Measurements from ENCODE around the gene NTNG1.

NTNG1 gene

GRCh38 chr1:107389410-107390396, 248.9 kb downstream of the NTNG1 start:
- in situ Hi-C loops (cut with MboI; ENCODE audit: low sequenced_read_pairs), result no loop called here

- in situ Hi-C loops (cut with MboI; ENCODE audit: low sequenced_read_pairs), result no loop called here
These were observed 253.5 kb downstream of the NTNG1 start for GRCh38 chr1:107394301-107394700.

GRCh38 chr1:107401704-107402103, 260.9 kb downstream of the NTNG1 start:
- in situ Hi-C loops (cut with MboI; ENCODE audit: low sequenced_read_pairs), result no loop called here

GRCh38 chr1:107404756-107405155, 263.9 kb downstream of the NTNG1 start:
- in situ Hi-C loops (cut with MboI; ENCODE audit: low sequenced_read_pairs), result no loop called here

GRCh38 chr1:107405236-107405635, 264.4 kb downstream of the NTNG1 start:
- in situ Hi-C loops (cut with MboI; ENCODE audit: low sequenced_read_pairs), result no loop called here

GRCh38 chr1:107407011-107407410, 266.2 kb downstream of the NTNG1 start:
- in situ Hi-C loops (cut with MboI; ENCODE audit: low sequenced_read_pairs), result no loop called here

- in situ Hi-C loops (cut with MboI; ENCODE audit: low sequenced_read_pairs), result no loop called here
These were observed 272.7 kb downstream of the NTNG1 start for GRCh38 chr1:107413546-107413945.

- in situ Hi-C loops (cut with MboI; ENCODE audit: low sequenced_read_pairs), result no loop called here
These were observed 273.1 kb downstream of the NTNG1 start for GRCh38 chr1:107413951-107414350.

GRCh38 chr1:107414550-107414949, 273.7 kb downstream of the NTNG1 start:
- in situ Hi-C loops (cut with MboI; ENCODE audit: low sequenced_read_pairs), result no loop called here

- in situ Hi-C loops (cut with MboI; ENCODE audit: low sequenced_read_pairs), result no loop called here
These were observed 274.4 kb downstream of the NTNG1 start for GRCh38 chr1:107415241-107415640.

GRCh38 chr1:107419003-107419402, 278.2 kb downstream of the NTNG1 start:
- in situ Hi-C loops (cut with MboI; ENCODE audit: low sequenced_read_pairs), result no loop called here

GRCh38 chr1:107422901-107423300, 282.1 kb downstream of the NTNG1 start:
- in situ Hi-C loops (cut with MboI; ENCODE audit: low sequenced_read_pairs), result no loop called here

- in situ Hi-C loops (cut with MboI; ENCODE audit: low sequenced_read_pairs), result loop anchor here (25.0 kb wide), 1 partner anchor 307 kb away; no protein-coding TSS in a partner anchor
These were observed 289.8 kb downstream of the NTNG1 start for GRCh38 chr1:107430540-107431228.

- in situ Hi-C loops (cut with MboI; ENCODE audit: low sequenced_read_pairs), result loop anchor here (25.0 kb wide), 1 partner anchor 305 kb away; no protein-coding TSS in a partner anchor
These were observed 291.3 kb downstream of the NTNG1 start for GRCh38 chr1:107432108-107432507.

GRCh38 chr1:107433068-107433467, 292.2 kb downstream of the NTNG1 start:
- in situ Hi-C loops (cut with MboI; ENCODE audit: low sequenced_read_pairs), result loop anchor here (25.0 kb wide), 1 partner anchor 304 kb away; no protein-coding TSS in a partner anchor

GRCh38 chr1:107433635-107434360, 293.0 kb downstream of the NTNG1 start:
- in situ Hi-C loops (cut with MboI; ENCODE audit: low sequenced_read_pairs), result loop anchor here (25.0 kb wide), 1 partner anchor 304 kb away; no protein-coding TSS in a partner anchor

- in situ Hi-C loops (cut with MboI; ENCODE audit: low sequenced_read_pairs), result loop anchor here (25.0 kb wide), 1 partner anchor 303 kb away; no protein-coding TSS in a partner anchor
These were observed 293.5 kb downstream of the NTNG1 start for GRCh38 chr1:107434361-107434693.

- in situ Hi-C loops (cut with MboI; ENCODE audit: low sequenced_read_pairs), result loop anchor here (25.0 kb wide), 1 partner anchor 301 kb away; no protein-coding TSS in a partner anchor
These were observed 295.9 kb downstream of the NTNG1 start for GRCh38 chr1:107436552-107437241.

- in situ Hi-C loops (cut with MboI; ENCODE audit: low sequenced_read_pairs), result loop anchor here (25.0 kb wide), 1 partner anchor 298 kb away; no protein-coding TSS in a partner anchor
These were observed 298.7 kb downstream of the NTNG1 start for GRCh38 chr1:107439567-107439966.

GRCh38 chr1:107442551-107442950, 301.7 kb downstream of the NTNG1 start:
- in situ Hi-C loops (cut with MboI; ENCODE audit: low sequenced_read_pairs), result loop anchor here (25.0 kb wide), 1 partner anchor 295 kb away; no protein-coding TSS in a partner anchor
